Activated CD4-positive, CD25-positive, alpha-beta regulatory T cell (primary cell): ENCODE measurements around the gene ALLC.
"Not testable (repeated sequence)": the region's sequence is repeated elsewhere in the genome, so short reads cannot be mapped to it uniquely, and the experiment has no call there.

Experiments
- DNase-seq, 4 experiments: peaks; one replicate each; lab custom pipeline; 2025; lab: John Stamatoyannopoulos, UW

The ALLC gene

GRCh38 chr2:3626118-3626811, 31.7 kb upstream of the ALLC start:
- no peak for DNase-seq

- DNase-seq = no peak
These were observed 31.0 kb upstream of the ALLC start for GRCh38 chr2:3626812-3627499.

DNA sequence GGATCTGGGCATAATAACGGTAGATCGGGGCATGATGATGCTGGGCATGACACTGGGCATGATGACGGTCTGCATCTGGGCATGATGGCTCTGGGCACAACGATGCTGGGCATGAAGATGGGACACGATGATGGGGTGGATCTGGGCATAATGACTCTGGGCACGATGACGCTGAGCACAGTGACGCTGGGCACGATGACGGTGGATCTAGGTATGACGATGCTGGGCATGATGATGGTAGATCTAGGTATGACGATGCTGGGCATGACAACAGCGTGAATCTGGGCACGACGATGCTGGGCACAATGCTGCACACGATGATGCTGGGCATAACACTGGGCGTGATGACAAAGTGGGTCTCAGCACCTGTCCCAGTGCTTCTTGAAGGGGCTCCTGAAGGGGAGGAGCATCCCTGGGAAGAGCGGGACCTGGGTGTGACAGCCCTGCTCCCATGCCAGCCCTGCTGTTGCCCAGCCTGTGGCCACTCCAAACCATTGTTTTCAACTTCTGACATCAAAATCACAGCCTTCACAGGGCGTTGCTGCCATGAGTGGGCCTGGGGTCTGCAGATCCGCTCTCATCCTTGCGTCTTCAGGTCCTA, 30.4 kb upstream of the ALLC start:
- no peak for DNase-seq

GRCh38 chr2:3628241-3628679, 29.7 kb upstream of the ALLC start:
- no peak for DNase-seq

DNA sequence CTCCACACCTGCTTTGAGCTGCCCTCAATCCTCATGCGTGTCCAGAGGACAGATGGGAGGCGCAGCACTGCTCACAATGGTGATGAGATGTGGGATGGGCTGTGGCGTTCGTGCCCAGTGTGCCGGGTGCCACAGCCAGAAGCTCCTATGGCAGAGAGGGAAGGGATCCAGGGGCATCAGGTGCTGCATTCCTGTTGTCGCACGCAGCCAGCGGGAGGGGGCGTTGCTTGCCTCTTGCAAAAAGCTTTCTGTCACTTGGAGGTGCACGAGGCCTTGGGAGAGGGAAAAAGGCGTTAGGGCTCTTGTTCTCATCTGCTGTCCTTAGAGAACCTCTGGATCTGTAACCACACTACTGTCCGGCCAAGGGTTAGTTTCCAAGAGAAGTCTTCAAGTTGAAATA, 29.2 kb upstream of the ALLC start:
- DNase-seq = no peak

DNA sequence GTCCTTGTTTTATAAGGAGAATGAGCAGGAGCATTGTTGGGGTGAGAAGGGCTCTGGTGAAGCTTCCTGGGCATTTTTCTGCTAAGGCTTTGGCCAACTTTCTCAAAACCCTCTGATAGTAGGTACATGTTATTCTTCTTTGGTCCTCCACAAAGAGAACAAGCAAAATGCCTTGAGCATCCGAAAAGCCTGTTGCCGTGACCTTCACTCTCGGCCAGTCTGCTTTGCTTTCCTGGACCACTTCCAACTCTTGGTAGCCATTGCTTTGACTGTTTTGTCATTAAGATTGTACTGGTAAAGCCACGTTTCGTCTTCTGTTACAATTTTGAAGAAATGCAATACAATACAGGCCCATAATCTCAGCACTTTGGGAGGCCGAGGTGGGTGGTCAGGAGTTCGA, 27.4 kb upstream of the ALLC start:
- DNase-seq = no peak

GRCh38 chr2:3631161-3631850, 26.7 kb upstream of the ALLC start:
- no peak for DNase-seq

- DNase-seq = no peak
These were observed 25.9 kb upstream of the ALLC start for GRCh38 chr2:3631851-3632659.

- no peak for DNase-seq
These were observed 24.7 kb upstream of the ALLC start for GRCh38 chr2:3633089-3633981.

GRCh38 chr2:3633982-3634595, 23.9 kb upstream of the ALLC start:
- DNase-seq = no peak

GRCh38 chr2:3634596-3635121, 23.3 kb upstream of the ALLC start:
- no peak for DNase-seq

DNA sequence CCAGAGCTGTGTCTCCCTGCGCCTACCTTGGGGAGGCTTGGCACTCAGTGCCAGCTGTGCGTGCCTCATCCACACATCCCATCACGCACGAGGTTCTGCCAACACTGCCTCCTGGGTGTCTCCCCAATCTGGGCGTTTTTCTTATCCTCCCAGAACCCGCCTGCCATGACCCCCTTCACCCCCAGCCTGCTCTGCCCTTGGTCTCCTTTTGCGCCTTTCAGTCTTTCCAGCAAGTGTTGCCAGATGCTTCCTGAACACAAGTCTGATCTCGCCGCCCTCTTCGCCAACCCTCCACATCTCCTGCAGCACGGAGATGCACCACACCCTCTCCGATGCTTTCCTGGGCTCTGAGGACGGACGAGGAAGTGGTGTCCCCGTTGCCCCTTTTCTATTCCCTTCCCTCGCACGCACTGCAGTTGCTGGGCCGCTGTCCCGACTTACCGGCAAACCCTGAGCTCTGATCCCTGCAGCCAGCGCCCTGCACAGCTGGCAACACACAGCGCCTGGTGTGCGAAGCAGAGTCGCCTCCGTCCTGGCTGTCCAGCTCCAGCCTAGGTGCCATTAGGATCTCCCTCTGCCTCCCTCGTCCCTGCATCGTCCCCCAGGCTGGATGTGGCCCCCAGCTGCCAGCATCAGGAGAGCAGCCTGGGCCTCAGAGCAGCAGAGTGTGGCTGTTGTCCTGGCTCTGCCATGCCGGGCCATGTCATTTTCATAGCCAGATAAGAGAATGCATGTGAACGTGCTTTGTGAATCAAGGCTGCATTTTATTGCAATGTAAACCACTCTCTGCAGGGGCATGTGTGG, 22.6 kb upstream of the ALLC start:
- no peak for DNase-seq

GRCh38 chr2:3635975-3636327, 22.0 kb upstream of the ALLC start:
- DNase-seq = not testable (repeated sequence)

GRCh38 chr2:3636586-3637310, 21.3 kb upstream of the ALLC start:
- DNase-seq = no peak

GRCh38 chr2:3637311-3637675, 20.7 kb upstream of the ALLC start:
- DNase-seq = no peak

DNA sequence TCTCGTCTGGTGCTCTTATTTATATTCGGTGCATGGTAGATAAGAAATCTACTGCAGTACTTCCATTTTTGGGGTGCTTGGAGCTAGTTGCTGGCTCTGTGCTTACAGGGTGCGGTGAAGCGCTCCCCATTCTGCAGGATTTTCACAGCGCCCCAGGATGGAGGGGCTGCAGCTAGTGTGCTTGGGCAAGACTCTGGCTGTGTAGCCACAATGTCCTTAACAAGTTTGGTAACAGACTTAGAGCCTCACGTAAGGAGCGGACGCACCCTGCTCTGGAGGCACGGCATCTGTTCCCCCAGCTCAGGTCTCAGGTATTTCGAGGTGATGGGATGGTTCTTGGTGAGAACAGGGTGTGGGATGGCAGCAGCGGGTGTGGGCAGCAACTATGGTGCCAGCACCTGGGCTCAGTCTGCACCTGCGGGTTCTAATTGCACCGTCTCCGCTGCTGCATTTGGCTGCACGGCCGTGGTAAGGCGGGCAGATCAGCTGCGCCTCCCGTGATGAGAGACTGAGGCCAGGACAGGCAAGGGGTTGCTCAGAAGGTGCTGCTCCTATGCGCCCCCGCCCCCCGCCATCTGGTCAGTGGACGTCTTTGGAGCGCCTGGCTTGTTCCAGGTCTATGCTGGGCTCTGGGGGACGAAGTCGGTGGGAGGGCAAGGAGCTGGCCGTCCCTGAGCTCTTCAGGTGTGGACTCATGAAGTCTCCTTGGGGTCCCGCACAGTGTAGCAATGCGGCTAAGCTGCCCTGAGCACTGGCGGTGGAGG, 20.1 kb upstream of the ALLC start:
- DNase-seq = no peak

DNA sequence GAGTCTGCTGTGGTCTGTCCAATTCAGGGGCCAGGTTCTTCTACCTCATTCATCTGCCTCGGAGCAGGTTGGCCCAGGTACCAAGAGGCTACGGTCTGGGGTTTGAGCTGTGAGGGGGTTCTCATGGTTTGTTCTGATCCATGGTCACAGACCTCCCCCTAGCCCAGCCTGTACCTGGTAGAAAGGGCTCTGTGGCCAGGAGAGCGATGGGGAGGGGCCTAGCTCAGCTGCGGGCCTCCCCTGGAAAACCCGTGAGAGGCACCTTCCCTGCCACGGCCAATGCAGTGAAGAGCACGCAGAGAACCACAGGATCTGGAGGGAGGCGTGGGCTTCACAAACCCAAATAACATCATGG, 19.6 kb upstream of the ALLC start:
- no peak for DNase-seq

- DNase-seq = no peak
These were observed 18.9 kb upstream of the ALLC start for GRCh38 chr2:3639015-3639630.
